ENCODE data around the gene CKS2.

DNA sequence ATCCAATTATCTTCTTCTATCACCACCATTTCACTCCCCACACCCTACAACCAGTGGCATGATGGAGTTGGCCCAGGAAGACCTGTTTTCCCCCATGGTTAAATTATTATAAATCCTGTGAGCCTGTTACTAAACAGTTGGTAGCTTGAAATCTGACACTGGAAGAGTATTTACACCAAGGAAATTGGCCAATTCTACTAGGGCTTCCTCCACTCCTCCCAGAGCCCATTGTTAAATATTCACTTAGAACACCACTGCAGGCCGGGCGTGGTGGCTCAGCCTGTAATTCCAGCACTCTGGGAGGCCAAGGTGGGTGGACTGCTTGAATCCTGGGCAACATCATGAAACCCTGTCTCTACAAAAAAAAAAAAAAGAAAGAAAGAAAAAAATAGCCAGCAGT lies 32.4 kb upstream of the CKS2 start:
- TF ChIP-seq, protein P1, sequence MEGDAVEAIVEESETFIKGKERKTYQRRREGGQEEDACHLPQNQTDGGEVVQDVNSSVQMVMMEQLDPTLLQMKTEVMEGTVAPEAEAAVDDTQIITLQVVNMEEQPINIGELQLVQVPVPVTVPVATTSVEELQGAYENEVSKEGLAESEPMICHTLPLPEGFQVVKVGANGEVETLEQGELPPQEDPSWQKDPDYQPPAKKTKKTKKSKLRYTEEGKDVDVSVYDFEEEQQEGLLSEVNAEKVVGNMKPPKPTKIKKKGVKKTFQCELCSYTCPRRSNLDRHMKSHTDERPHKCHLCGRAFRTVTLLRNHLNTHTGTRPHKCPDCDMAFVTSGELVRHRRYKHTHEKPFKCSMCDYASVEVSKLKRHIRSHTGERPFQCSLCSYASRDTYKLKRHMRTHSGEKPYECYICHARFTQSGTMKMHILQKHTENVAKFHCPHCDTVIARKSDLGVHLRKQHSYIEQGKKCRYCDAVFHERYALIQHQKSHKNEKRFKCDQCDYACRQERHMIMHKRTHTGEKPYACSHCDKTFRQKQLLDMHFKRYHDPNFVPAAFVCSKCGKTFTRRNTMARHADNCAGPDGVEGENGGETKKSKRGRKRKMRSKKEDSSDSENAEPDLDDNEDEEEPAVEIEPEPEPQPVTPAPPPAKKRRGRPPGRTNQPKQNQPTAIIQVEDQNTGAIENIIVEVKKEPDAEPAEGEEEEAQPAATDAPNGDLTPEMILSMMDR (IDR thresholded peaks at IDR 0.05; ENCODE audit: low read depth, low read length, poor library complexity, severe bottlenecking): no peak
- no peak for TF ChIP-seq EZH2phosphoT487 (IDR thresholded peaks at IDR 0.05; ENCODE audit: borderline replicate concordance, low read length)
